ENCODE measurements around the gene SYNDIG1.

DNA sequence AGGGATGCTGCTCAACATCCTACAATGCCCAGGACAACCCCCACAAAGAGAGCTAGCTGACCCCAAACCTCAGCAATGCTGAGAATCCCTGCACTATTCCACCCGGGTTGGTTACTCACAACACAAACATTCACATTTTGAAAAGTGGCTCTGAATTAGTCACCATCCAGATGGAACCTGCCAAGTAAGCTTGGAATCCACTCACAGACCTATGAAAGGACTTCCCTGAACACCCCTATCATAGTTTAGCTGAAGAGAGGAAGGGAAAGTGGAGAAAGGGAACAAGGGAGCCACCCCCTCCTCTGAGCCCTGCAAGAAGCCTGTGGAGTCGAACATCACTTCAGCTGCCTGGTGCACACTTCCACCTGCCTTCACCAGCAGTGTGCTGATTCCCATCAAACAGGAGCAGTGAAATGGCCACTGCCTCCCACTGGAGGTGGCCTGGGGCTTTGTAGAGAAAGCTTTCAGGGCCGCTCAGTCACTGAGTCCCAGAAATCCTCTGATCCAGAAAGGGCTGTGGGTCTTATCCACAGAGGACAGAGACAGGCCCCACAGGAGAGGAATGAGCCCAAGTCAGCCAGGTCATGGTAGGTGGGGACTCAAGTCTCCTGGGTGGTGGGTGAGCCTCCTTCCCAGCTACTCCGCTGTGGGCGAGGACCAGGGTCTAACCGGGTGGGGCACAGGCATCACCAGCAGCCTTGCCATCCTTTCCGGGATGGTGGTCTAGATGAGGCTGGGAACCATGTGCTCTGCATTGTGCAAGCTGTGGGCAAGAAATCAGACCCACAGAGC, 203.7 kb downstream of the SYNDIG1 start:
- TF ChIP-seq, protein P1, sequence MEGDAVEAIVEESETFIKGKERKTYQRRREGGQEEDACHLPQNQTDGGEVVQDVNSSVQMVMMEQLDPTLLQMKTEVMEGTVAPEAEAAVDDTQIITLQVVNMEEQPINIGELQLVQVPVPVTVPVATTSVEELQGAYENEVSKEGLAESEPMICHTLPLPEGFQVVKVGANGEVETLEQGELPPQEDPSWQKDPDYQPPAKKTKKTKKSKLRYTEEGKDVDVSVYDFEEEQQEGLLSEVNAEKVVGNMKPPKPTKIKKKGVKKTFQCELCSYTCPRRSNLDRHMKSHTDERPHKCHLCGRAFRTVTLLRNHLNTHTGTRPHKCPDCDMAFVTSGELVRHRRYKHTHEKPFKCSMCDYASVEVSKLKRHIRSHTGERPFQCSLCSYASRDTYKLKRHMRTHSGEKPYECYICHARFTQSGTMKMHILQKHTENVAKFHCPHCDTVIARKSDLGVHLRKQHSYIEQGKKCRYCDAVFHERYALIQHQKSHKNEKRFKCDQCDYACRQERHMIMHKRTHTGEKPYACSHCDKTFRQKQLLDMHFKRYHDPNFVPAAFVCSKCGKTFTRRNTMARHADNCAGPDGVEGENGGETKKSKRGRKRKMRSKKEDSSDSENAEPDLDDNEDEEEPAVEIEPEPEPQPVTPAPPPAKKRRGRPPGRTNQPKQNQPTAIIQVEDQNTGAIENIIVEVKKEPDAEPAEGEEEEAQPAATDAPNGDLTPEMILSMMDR (conservative IDR thresholded peaks at IDR 0.05; ENCODE audit: low read length): no peak
- TF ChIP-seq EZH2phosphoT487 (IDR thresholded peaks at IDR 0.05; ENCODE audit: borderline replicate concordance, low read depth, low read length): no peak
